ENCODE results near the gene ZNF697. TPM values are rescaled to one million over a fixed set of nuclear protein-coding genes. Genes with fewer than 3 reads are reported as not detected.
"Not testable (repeated sequence)": the region's sequence is repeated elsewhere in the genome, so short reads cannot be mapped to it uniquely, and the experiment has no call there.

Gene ZNF697
- total RNA-seq, 1 donor, result 14.2 TPM

DNA sequence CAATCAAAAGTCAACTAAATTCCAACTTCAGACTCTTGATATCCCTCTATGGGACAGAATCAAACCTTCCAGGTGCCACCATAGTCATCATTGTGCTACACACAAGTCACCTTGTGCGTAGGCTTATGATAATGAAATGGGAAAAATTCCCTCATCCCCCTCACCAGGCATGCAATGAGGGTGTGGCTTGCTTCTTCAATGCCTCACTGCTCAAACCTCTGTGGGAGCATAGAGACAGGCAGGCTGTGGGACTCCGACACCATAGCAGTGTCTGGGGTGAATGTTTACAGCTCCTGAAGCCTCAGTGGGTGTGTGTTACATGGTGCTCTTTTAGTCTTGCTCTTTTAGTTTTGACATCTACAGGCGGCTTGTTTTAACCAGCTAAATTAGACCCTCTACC is 42.4 kb downstream of the ZNF697 start:
- no peak for DNase-seq (ENCODE audit: low read depth)
- no peak overlapping the region for H3K4me3 ChIP-seq (ENCODE audit: low read depth, low read length)
- TF ChIP-seq, protein P1, sequence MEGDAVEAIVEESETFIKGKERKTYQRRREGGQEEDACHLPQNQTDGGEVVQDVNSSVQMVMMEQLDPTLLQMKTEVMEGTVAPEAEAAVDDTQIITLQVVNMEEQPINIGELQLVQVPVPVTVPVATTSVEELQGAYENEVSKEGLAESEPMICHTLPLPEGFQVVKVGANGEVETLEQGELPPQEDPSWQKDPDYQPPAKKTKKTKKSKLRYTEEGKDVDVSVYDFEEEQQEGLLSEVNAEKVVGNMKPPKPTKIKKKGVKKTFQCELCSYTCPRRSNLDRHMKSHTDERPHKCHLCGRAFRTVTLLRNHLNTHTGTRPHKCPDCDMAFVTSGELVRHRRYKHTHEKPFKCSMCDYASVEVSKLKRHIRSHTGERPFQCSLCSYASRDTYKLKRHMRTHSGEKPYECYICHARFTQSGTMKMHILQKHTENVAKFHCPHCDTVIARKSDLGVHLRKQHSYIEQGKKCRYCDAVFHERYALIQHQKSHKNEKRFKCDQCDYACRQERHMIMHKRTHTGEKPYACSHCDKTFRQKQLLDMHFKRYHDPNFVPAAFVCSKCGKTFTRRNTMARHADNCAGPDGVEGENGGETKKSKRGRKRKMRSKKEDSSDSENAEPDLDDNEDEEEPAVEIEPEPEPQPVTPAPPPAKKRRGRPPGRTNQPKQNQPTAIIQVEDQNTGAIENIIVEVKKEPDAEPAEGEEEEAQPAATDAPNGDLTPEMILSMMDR (IDR thresholded peaks at IDR 0.05; ENCODE audit: insufficient read depth, low read depth, low read length), result no peak

DNA sequence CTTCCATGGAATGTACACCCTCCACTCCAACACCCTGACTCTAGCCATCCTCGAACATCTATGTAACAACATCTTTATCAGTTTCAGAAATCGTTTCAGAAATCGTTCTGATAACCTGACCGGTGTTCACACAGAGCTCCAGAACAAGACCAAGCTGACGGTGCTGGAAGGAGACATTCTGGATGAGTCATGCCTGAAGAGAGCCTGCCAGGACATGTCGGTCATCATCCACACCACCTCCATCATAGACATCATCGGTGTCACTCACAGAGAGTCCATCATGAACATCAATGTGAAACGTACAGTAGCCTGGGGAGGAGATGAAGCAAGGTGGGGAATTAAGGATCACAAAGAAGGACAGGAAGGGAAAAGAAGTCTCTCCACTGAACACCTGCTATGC is 43.0 kb downstream of the ZNF697 start:
- H3K4me3 ChIP-seq (ENCODE audit: low read depth, low read length); DNase-seq (ENCODE audit: low read depth): not testable (repeated sequence)

DNA sequence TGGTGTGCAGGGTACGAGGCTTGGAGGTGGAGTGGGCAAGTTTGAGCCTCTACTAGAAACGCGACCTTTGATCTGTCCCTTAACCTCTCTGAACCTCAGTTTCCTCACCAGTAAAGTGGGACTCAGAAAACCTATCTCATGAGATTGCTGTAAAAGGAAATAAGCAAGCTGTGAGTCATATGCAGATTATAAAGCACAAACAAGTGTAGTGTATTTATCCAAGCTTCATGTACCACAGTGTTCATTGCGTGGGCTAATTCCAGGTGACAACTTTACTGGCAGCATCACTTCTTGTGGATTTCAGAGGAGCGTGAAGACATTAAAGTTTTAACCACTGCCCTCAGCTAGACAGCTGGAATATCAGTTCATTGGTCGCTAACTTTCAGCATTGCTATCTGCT is 44.4 kb downstream of the ZNF697 start:
- TF ChIP-seq, protein P1 (IDR thresholded peaks at IDR 0.05; ENCODE audit: insufficient read depth, low read depth, low read length), result no peak
- no peak overlapping the region for H3K4me3 ChIP-seq (ENCODE audit: low read depth, low read length)
- DNase-seq (ENCODE audit: low read depth), result peak; percentile 18

DNA sequence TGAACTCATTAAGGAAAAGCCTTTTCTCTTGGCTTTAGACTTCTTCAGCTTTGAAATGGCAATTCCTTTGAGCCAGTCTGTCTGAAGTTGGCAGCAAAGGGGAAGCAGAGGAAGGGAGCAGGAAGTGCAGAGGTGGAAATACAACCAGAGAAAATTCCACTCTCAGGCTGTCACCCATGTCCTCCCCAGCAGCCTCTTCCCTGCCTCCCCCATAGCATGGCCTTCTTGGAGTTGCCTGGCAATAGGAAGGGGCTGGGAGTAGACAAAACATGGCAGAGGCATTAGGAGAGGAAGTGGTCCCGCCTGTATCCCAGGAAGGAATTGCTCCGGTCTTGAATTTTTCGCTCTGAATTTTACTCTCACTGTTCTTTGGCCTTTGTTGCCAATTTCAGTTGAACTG is 44.8 kb downstream of the ZNF697 start:
- DNase-seq (ENCODE audit: low read depth); H3K4me3 ChIP-seq (ENCODE audit: low read depth, low read length): not testable (repeated sequence)

DNA sequence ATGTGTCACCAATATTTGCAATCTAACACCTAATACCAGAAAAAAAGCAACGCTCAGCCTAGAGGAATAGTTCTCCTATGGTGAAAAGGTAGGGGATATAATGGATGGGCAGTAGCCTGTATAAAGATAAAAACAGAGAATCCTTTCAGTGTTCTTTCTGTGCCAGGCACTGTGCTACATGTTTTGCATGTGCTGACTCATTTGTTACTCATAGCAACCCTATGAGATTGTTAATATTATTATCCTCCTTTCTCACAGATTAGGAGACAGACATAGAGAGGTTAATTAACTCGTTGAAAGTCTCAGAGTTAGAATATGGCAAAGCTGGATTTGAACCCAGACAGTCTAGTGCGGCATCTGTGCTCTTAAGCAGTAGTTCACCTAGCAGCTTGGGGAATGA is 45.3 kb downstream of the ZNF697 start:
- H3K4me3 ChIP-seq (ENCODE audit: low read depth, low read length); DNase-seq (ENCODE audit: low read depth): not testable (repeated sequence)

DNA sequence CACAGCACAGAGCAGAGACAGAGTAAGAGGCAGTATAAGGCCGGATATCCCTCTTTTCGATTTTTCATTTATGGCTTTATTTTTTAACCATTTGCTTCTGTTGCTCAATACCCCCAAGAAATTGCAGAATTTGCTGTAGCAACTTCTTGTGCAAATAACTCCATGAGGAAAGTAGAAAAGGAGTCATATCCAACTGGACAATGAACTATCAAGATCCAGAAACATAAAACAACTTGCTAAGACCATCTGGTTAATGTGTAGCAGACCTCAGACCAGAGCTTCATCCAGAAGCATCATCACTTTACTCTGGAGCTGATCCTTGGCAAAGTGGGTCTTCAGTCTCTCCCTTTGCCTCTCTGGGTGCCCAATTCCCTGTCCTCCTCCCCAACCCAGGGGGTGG is 45.9 kb downstream of the ZNF697 start:
- TF ChIP-seq, protein P1 (IDR thresholded peaks at IDR 0.05; ENCODE audit: insufficient read depth, low read depth, low read length), result no peak
- no peak overlapping the region for H3K4me3 ChIP-seq (ENCODE audit: low read depth, low read length)
- DNase-seq (ENCODE audit: low read depth), result no peak

DNA sequence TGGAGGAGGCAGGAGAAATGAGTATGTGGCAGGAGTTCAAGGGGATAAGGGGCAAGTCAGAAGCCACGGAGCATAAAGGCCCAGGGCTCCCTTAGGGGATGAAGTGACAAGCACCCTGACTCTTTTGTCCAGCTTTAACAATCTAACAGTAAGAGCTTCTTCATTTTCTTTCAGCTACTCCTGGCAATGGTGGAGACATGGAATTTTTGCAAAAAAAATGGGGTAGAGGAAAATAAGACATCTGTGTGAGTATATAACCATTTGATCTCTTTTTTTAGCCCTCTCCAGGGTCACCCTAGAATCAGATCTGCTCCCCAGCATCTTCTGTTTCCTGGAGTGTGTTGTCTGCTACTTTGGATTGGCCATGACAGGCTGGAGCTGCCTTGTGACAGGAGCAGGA is 47.1 kb downstream of the ZNF697 start:
- no peak overlapping the region for H3K4me3 ChIP-seq (ENCODE audit: low read depth, low read length)
- DNase-seq (ENCODE audit: low read depth), result no peak
- TF ChIP-seq, protein P1 (IDR thresholded peaks at IDR 0.05; ENCODE audit: insufficient read depth, low read depth, low read length), result no peak

DNA sequence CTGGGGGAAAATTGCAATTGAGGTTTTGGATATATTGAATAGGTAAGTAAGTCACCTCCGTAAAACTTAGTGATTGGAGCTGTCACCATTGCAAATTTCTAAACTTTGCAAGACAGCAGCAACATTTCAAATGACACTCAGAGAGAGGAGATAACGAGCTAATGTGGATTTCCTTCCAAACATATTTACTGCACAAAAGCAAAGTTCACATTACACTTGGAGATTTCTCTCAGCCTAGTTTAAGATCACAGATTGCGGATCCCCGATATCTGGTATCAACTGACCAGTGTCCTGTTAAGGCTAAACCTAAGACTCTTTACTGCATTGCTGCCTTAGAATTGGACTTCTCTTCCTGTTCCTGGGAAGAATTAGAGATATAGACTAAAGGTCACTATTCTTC is 47.5 kb downstream of the ZNF697 start:
- no peak overlapping the region for H3K4me3 ChIP-seq (ENCODE audit: low read depth, low read length)
- TF ChIP-seq, protein P1 (IDR thresholded peaks at IDR 0.05; ENCODE audit: insufficient read depth, low read depth, low read length), result no peak
- no peak for DNase-seq (ENCODE audit: low read depth)

DNA sequence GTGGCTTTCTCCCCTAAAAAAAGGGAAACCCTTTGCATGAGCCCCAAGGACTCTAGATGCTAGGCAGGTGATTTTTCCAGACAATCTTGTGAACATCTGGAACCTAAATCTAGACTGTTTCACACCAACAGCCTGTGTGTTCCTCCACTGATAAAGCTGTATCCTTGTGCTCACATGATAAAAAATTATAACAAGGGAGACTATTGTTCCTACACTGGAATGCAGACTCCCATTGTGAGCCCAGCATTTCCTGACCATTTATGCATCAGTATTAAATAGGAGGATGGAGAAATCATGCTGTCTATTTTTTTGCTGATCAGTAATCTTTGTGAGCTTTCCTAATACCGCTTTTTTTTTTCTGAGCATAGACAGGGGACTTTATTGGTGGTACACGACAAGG is 52.5 kb downstream of the ZNF697 start:
- no peak for DNase-seq (ENCODE audit: low read depth)
- TF ChIP-seq, protein P1 (IDR thresholded peaks at IDR 0.05; ENCODE audit: insufficient read depth, low read depth, low read length), result no peak
- H3K4me3 ChIP-seq (ENCODE audit: low read depth, low read length), result no peak overlapping the region

All from fibroblast of villous mesenchyme (primary cell).